ENCODE measurements around the gene DOK6. TPM values are rescaled to one million over a fixed set of nuclear protein-coding genes. Genes with fewer than 3 reads are reported as not detected.

Gene DOK6
- total RNA-seq, 2 experiments from 2014 or later, result not detected

DNA sequence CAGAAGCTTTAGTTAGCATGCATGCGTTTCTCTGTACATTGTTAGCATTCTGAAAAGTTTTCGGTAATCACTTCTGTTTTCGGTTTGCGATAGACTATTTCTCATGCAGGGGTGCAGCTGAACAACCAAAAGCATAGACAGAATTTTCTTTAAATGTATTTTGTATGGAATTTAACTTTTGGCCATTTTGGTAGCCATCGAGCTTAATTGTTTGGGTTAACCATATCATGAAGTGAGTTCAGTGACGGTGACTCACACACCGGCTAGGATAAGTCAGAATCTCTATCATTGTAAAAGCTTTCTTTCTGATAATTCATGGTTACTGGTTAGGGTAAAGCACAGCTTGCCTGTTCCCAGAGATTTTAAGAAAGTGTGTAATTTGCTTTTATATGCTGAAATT is 439.8 kb downstream of the DOK6 start:
- H3K4me1 Mint-ChIP-seq (ENCODE audit: low read depth), result no peaks in the 10 kb centered on the region

DNA sequence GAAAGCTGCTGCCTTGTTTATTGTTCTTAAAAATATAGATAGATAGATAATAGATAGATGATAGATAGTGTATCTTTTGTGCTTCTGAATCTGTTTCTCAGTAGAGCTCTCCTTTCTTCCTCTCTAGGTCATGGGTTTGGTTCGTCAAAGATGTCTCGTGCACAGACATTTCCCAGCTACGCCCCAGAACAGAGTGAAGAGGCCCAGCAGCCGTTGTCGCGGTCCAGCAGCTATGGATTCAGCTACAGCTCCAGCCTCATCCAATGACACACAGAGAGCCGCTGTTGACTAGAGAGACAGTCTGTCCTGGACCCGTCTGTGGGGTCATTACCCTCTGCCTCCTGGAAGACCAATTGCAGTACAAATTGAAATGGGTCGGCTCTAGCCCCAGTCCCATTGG is 440.4 kb downstream of the DOK6 start:
- no peaks in the 10 kb centered on the region for H3K36me3 ChIP-seq (ENCODE audit: insufficient read depth, low read length)
- POLR2A ChIA-PET, result no interaction called here
- no peak for ATAC-seq (ENCODE audit: poor library complexity)
- TF ChIP-seq, protein P1, sequence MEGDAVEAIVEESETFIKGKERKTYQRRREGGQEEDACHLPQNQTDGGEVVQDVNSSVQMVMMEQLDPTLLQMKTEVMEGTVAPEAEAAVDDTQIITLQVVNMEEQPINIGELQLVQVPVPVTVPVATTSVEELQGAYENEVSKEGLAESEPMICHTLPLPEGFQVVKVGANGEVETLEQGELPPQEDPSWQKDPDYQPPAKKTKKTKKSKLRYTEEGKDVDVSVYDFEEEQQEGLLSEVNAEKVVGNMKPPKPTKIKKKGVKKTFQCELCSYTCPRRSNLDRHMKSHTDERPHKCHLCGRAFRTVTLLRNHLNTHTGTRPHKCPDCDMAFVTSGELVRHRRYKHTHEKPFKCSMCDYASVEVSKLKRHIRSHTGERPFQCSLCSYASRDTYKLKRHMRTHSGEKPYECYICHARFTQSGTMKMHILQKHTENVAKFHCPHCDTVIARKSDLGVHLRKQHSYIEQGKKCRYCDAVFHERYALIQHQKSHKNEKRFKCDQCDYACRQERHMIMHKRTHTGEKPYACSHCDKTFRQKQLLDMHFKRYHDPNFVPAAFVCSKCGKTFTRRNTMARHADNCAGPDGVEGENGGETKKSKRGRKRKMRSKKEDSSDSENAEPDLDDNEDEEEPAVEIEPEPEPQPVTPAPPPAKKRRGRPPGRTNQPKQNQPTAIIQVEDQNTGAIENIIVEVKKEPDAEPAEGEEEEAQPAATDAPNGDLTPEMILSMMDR (IDR thresholded peaks at IDR 0.05), result no peak
- Mint-ChIP-seq H3K9me3 (no peaks in the 10 kb centered on the region), H3K27ac (no peak overlapping the region), H3K27me3 (no peaks in the 10 kb centered on the region), H3K4me3 (no peak overlapping the region), H3K4me1 (ENCODE audit: low read depth) (no peaks in the 10 kb centered on the region), H3K36me3 (ENCODE audit: low read depth) (peaks cover 25% of the 10 kb centered on the region)
- no peaks in the 10 kb centered on the region for H3K9me3 ChIP-seq (ENCODE audit: control insufficient read depth in 1 of 2, insufficient read depth in 1 of 2, low read length in 2 of 2)
- intact Hi-C loops (cut with DNase I, micrococcal nuclease), result no loop called here
- CTCF ChIA-PET, result no interaction called here
- no peaks in the 10 kb centered on the region for H3K27me3 ChIP-seq (ENCODE audit: control insufficient read depth in 1 of 2, insufficient read depth in 2 of 2, low read length in 2 of 2)
- no peak overlapping the region for H3K4me3 ChIP-seq (ENCODE audit: low read length)
- no peak overlapping the region for H3K27ac ChIP-seq (ENCODE audit: low read depth in 1 of 2, low read length in 2 of 2)
- DNase-seq, result no peak
- no peaks in the 10 kb centered on the region for H3K4me1 ChIP-seq (ENCODE audit: insufficient read depth, low read length)

More for the DNA sequence above, 439.8 kb downstream of the DOK6 start:
- CTCF ChIA-PET, result no interaction called here
- H3K4me3 ChIP-seq (ENCODE audit: low read length), result no peak overlapping the region
- ATAC-seq (ENCODE audit: poor library complexity) (no peak), DNase-seq (no peak)
- peaks cover 32% of the 10 kb centered on the region for H3K36me3 Mint-ChIP-seq (ENCODE audit: low read depth)
- H3K9me3 Mint-ChIP-seq, result no peaks in the 10 kb centered on the region
- TF ChIP-seq, protein P1 (IDR thresholded peaks at IDR 0.05), result no peak
- H3K27ac Mint-ChIP-seq, result no peak overlapping the region
- POLR2A ChIA-PET, result no interaction called here
- intact Hi-C loops (cut with DNase I, micrococcal nuclease), result no loop called here
- no peaks in the 10 kb centered on the region for H3K9me3 ChIP-seq (ENCODE audit: control insufficient read depth in 1 of 2, insufficient read depth in 1 of 2, low read length in 2 of 2)
- H3K4me3 Mint-ChIP-seq, result no peak overlapping the region
- H3K27me3 Mint-ChIP-seq, result no peaks in the 10 kb centered on the region
- H3K27ac ChIP-seq (ENCODE audit: low read depth in 1 of 2, low read length in 2 of 2), result no peak overlapping the region
- H3K27me3 ChIP-seq (ENCODE audit: control insufficient read depth in 1 of 2, insufficient read depth in 2 of 2, low read length in 2 of 2), result no peaks in the 10 kb centered on the region
- H3K36me3 ChIP-seq (ENCODE audit: insufficient read depth, low read length), result no peaks in the 10 kb centered on the region
- H3K4me1 ChIP-seq (ENCODE audit: insufficient read depth, low read length), result no peaks in the 10 kb centered on the region

DNA sequence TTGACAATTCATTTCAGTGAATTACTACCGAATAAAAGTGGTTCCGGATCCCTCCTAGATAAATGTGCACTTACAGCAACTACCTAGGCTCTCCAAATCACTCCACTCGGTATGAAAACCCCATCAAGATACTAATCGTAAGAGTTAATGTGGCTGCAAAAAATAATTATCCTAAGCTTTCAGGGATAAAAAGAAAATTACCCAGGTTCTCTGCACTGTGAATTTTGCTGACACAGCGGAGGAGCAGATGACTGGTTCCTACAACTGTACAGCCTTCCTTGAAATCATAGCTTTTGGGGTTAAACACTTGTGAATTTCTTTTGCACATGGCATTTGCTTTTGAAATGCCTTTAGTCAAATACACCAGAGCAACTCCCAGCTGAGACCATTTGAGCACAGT is 442.3 kb downstream of the DOK6 start:
- intact Hi-C loops (cut with DNase I, micrococcal nuclease), result no loop called here
- Histone ChIP-seq H3K4me3 (ENCODE audit: low read length) (no peak overlapping the region), H3K4me1 (ENCODE audit: insufficient read depth, low read length) (no peaks in the 10 kb centered on the region), H3K27ac (ENCODE audit: low read depth in 1 of 2, low read length in 2 of 2) (no peak overlapping the region), H3K36me3 (ENCODE audit: insufficient read depth, low read length) (no peaks in the 10 kb centered on the region), H3K27me3 (ENCODE audit: control insufficient read depth in 1 of 2, insufficient read depth in 2 of 2, low read length in 2 of 2) (no peaks in the 10 kb centered on the region), H3K9me3 (ENCODE audit: control insufficient read depth in 1 of 2, insufficient read depth in 1 of 2, low read length in 2 of 2) (no peaks in the 10 kb centered on the region)
- ChIA-PET POLR2A (no interaction called here), CTCF (no interaction called here)
- no peaks in the 10 kb centered on the region for H3K4me1 Mint-ChIP-seq (ENCODE audit: low read depth)
- DNase-seq (no peak), ATAC-seq (ENCODE audit: poor library complexity) (no peak)
- TF ChIP-seq, protein P1 (IDR thresholded peaks at IDR 0.05), result no peak
- H3K9me3 Mint-ChIP-seq, result no peaks in the 10 kb centered on the region
- peaks cover 12% of the 10 kb centered on the region for H3K36me3 Mint-ChIP-seq (ENCODE audit: low read depth)
- no peak overlapping the region for H3K27ac Mint-ChIP-seq
- H3K27me3 Mint-ChIP-seq, result no peaks in the 10 kb centered on the region
- H3K4me3 Mint-ChIP-seq, result no peak overlapping the region

Data from CD4-positive, alpha-beta T cell (primary cell).